ENCODE data around the gene PCDHGA12. TPM values are rescaled to one million over a fixed set of nuclear protein-coding genes. Genes with fewer than 3 reads are reported as not detected.

Gene PCDHGA12
- total and polyA plus RNA-seq, 10 of the 15 experiments (the other 5 are each of a cell fraction or from before 2014, with no cell fraction given), result 0.04 to 0.79 (median 0.36) TPM; not detected in 2

- Histone ChIP-seq H3K27ac (ENCODE audit: control insufficient read depth, insufficient read depth) (no peak within 1 kb of the TSS), H3K4me3 (peak within 1 kb of the TSS; percentile 76), H3K9ac (ENCODE audit: control insufficient read depth, insufficient read depth, low read length) (peak within 1 kb of the TSS; percentile 64), H3K36me3 (ENCODE audit: control insufficient read depth in 2 of 2, insufficient read depth in 2 of 2, low read length in 1 of 2) (no peaks in the 10 kb centered on the region), H2AFZ (ENCODE audit: control insufficient read depth, low read depth, low read length) (peak within 1 kb of the TSS; percentile 98), H3K79me2 (ENCODE audit: control insufficient read depth, insufficient read depth, low read length) (no peaks in the 10 kb centered on the region), H3K9me3 (replicated peaks; ENCODE audit: control insufficient read depth, insufficient read depth, low read length) (peaks cover 15% of the 10 kb centered on the region; the same call in 2 of the 3 replicates), H3K4me2 (ENCODE audit: control insufficient read depth, insufficient read depth) (peak within 1 kb of the TSS; percentile 79), H4K20me1 (ENCODE audit: control insufficient read depth, insufficient read depth) (no peaks in the 10 kb centered on the region), H3K27me3 (replicated peaks in 1 of 2; ENCODE audit: control insufficient read depth in 2 of 2, insufficient read depth in 2 of 2, low read length in 1 of 2) (no peaks in the 10 kb centered on the region; a peak in 1 of 4 replicates), H3K4me1 (ENCODE audit: control insufficient read depth, insufficient read depth, low read length) (peaks cover 4% of the 10 kb centered on the region; the same call in 1 of the 2 replicates)
- ATAC-seq (peak; percentile 77), FAIRE-seq (peak; percentile 57), DNase-seq (ENCODE audit: low read depth, low spot score) (peak; percentile 37)
- ChIA-PET RAD21 (ENCODE audit: unreplicated experiment) (interaction anchor here (0.5 to 2.6 kb wide), 25 partner anchors 8 to 234 kb away, joined by 3 to 34 read pairs (median 5); partner anchors contain the start of genes PCDHB9, PCDHGA10, PCDHGA12 and PCDHGB3), SMC1A (ENCODE audit: uncharacterized antibody, unreplicated experiment) (interaction anchor here (0.7 to 2.8 kb wide), 29 partner anchors 8 to 926 kb away, joined by 3 to 41 read pairs (median 5); partner anchors contain the start of genes PCDHGA10, PCDHGA12, PCDHGB3 and PCDHGC3), POLR2A (interaction anchor here (1.2 kb wide), 1 partner anchor 143 kb away, joined by 5 read pairs; no protein-coding TSS in a partner anchor), CTCF (interaction anchor here (0.6 to 10.9 kb wide), 47 partner anchors 9 to 468 kb away, joined by 3 to 245 read pairs (median 4); partner anchors contain the start of genes PCDHGA10, PCDHGA12, PCDHGA6 and PCDHGB3)
- 10% methylated on average over 42 of the region's 42 CpGs for WGBS (ENCODE audit: insufficient coverage, insufficient replicate concordance, low lambda C conversion rate, missing lambda C conversion rate)
- intact Hi-C loops (cut with micrococcal nuclease; ENCODE audit: unreplicated experiment) (loop anchor here (1.0 to 2.0 kb wide), 4 partner anchors 54 to 137 kb away; partner anchors contain the start of gene PCDHGC3), in situ Hi-C loops (cut with MboI) (no loop called here)
- BruUV-seq (replicated peaks), result TSS peak; percentile 63
- TF ChIP-seq EED (IDR thresholded peaks at IDR 0.05; ENCODE audit: low read depth), result peak; percentile 52
- TF ChIP-seq MEF2B (IDR thresholded peaks at IDR 0.05; ENCODE audit: partially characterized antibody, poor library complexity, severe bottlenecking), result no peak
- TF ChIP-seq POLR2AphosphoS2 (IDR thresholded peaks at IDR 0.05; ENCODE audit: low read depth, low read length), result no peak
- no peak for TF ChIP-seq NFYB (IDR thresholded peaks at IDR 0.05; ENCODE audit: insufficient read depth, low read depth, low read length)
- no peak for TF ChIP-seq JUND (IDR thresholded peaks at IDR 0.05; ENCODE audit: low read depth, low read length)
- no peak for TF ChIP-seq HDAC2 (IDR thresholded peaks at IDR 0.05)
- no peak for TF ChIP-seq SREBF1 (IDR thresholded peaks at IDR 0.05; ENCODE audit: low read length)
- no peak for TF ChIP-seq FOXK2 (IDR thresholded peaks at IDR 0.05)
- no peak for TF ChIP-seq JUNB (IDR thresholded peaks at IDR 0.05)
- TF ChIP-seq SREBF2 (IDR thresholded peaks at IDR 0.05; ENCODE audit: low read length), result no peak
- TF ChIP-seq IRF3 (IDR thresholded peaks at IDR 0.05), result no peak
- TF ChIP-seq ZZZ3 (IDR thresholded peaks at IDR 0.05; ENCODE audit: control insufficient read depth, insufficient read length, low read depth), result no peak
- TF ChIP-seq NR2F1 (conservative IDR thresholded peaks at IDR 0.05), result no peak
- no peak for TF ChIP-seq NFIC (IDR thresholded peaks at IDR 0.05; ENCODE audit: low read depth, low read length)
- 0 out of 2 replicates have a peak, but pooled peaks have one; percentile 65 for TF ChIP-seq NBN (IDR thresholded peaks at IDR 0.05)
- TF ChIP-seq RAD51 (IDR thresholded peaks at IDR 0.05), result no peak
- TF ChIP-seq CBX5 (IDR thresholded peaks at IDR 0.05; ENCODE audit: low read depth), result peak; percentile 84; the same call in 1 of the 2 replicates
- no peak for TF ChIP-seq CUX1 (IDR thresholded peaks at IDR 0.05; ENCODE audit: insufficient replicate concordance, low read depth, low read length)
- no peak for TF ChIP-seq TAF1 (IDR thresholded peaks at IDR 0.05; ENCODE audit: borderline replicate concordance, low read depth, low read length)
- TF ChIP-seq POLR2AphosphoS5 (IDR thresholded peaks at IDR 0.05; ENCODE audit: low read length), result no peak
Observed at GRCh38 chr5:141420855-141421488, 9.3 kb upstream of the PCDHGA12 start, which contains the start of gene PCDHGA11. TSS of gene PCDHGA11 (plus strand) at chr5:141421051. CDS start at chr5:141421228, 177 bp downstream.

All from GM12878 (cell line).